Endothelial cell of umbilical vein (primary cell): ENCODE data around the gene ANKRD31. TPM values are rescaled to one million over a fixed set of nuclear protein-coding genes. Genes with fewer than 3 reads are reported as not detected.

Experiments
- BruUV-seq: library from RNA; stranded (reverse); fragments of 400-500 nt; replicated peaks from 2 replicates; lab custom pipeline; 2021; lab: Mats Ljungman, UMichigan
- CTCF ChIA-PET: fragments of 300-600, 350-600 bp; sonication (Branson Sonifier 250); formaldehyde crosslinking; loops from one replicate; lab custom pipeline; 2021; ENCODE audit warnings: antibody characterized with exemption, inconsistent platforms; lab: Charles Lee
- POLR2A ChIA-PET: fragments of 300-600, 350-600 bp; sonication (Branson Sonifier 250); formaldehyde crosslinking; loops from one replicate; lab custom pipeline; 2021; ENCODE audit warnings: antibody characterized with exemption, inconsistent platforms; lab: Charles Lee
- DNase-seq: peaks from one replicate; pipeline ENCODE4 v3.0.0-alpha.2; 2011; ENCODE audit warnings: low read depth, low spot score
- FAIRE-seq: peaks from 2 replicates; lab custom pipeline; 2011; peaks lifted over from hg19 to GRCh38; lab: Jason Lieb, UNC
- H2AFZ ChIP-seq: 2 replicates; pipeline ENCODE4 v1.6.0; 2012; ENCODE audit warnings: low read depth, low read length, control low read depth, inconsistent platforms
- H3K27ac ChIP-seq: 2 replicates; pipeline ENCODE4 v1.5.1; 2011; ENCODE audit warnings: low read depth, mild to moderate bottlenecking, control low read depth, low read length, moderate library complexity; ENCODE audit not compliant: insufficient read depth
- H3K27me3 ChIP-seq, 2 experiments: 2 replicates each; pipeline versions ENCODE4 v1.6.0 to v1.6.1; 2011; ENCODE audit warnings: low read length in 2 of 2, mixed read lengths in 1 of 2; ENCODE audit not compliant: control insufficient read depth in 2 of 2, insufficient read depth in 2 of 2
- H3K36me3 ChIP-seq, 2 experiments: 2 replicates in 1 of 2; 3 replicates in 1 of 2; pipeline ENCODE4 v1.5.1; 2011; ENCODE audit warnings: low read length in 2 of 2, mild to moderate bottlenecking in 1 of 2, moderate library complexity in 1 of 2; ENCODE audit not compliant: control insufficient read depth in 2 of 2, insufficient read depth in 2 of 2; ENCODE audit errors: extremely low read depth in 1 of 2
- H3K4me1 ChIP-seq: 3 replicates; pipeline ENCODE4 v1.5.1; 2011; ENCODE audit warnings: mild to moderate bottlenecking, low read length; ENCODE audit not compliant: control insufficient read depth, insufficient read depth; ENCODE audit errors: extremely low read depth
- H3K4me2 ChIP-seq: 2 replicates; pipeline ENCODE4 v1.6.1; 2011; ENCODE audit warnings: low read length, control low read depth, mixed read lengths; ENCODE audit not compliant: insufficient read depth
- H3K4me3 ChIP-seq, 3 experiments: fragments of 200-600 bp in 1 of 3; sonication (generic), shearing (Covaris generic) in 1 of 3; replicated peaks in 1 of 3; 2 replicates each; pipeline ENCODE4 v1.5.1; 2011 to 2016; ENCODE audit warnings: control low read depth in 3 of 3, low read length in 3 of 3, mild to moderate bottlenecking in 2 of 3, inconsistent platforms in 1 of 3, low read depth in 1 of 3, moderate library complexity in 1 of 3; ENCODE audit not compliant: insufficient read depth in 1 of 3
- H3K79me2 ChIP-seq: 2 replicates; pipeline ENCODE4 v1.6.0; 2012; ENCODE audit warnings: low read length, inconsistent platforms; ENCODE audit not compliant: control insufficient read depth, insufficient read depth
- H3K9ac ChIP-seq: replicated peaks from 2 replicates; pipeline ENCODE3; 2011; ENCODE audit warnings: low read length, control low read depth; ENCODE audit not compliant: insufficient read depth; ENCODE audit errors: extremely low read depth
- H3K9me1 ChIP-seq: replicated peaks from 3 replicates; pipeline ENCODE4 v1.6.0; 2011; ENCODE audit warnings: mild to moderate bottlenecking, low read length; ENCODE audit not compliant: control insufficient read depth, insufficient read depth; ENCODE audit errors: extremely low read depth
- H3K9me3 ChIP-seq: replicated peaks from 2 replicates; pipeline ENCODE4 v1.5.1; 2012; ENCODE audit warnings: low read length, inconsistent platforms; ENCODE audit not compliant: control insufficient read depth, insufficient read depth
- H4K20me1 ChIP-seq: replicated peaks from 2 replicates; pipeline ENCODE3; 2011; ENCODE audit warnings: mild to moderate bottlenecking, low read length; ENCODE audit not compliant: control insufficient read depth, insufficient read depth; ENCODE audit errors: extremely low read depth
- EZH2 ChIP-seq: IDR thresholded peaks from 2 replicates; pipeline ENCODE4 v1.6.1; 2012; ENCODE audit warnings: borderline replicate concordance, low read depth, mild to moderate bottlenecking, moderate library complexity, low read length, inconsistent platforms; ENCODE audit not compliant: severe bottlenecking
- FOS ChIP-seq: IDR thresholded peaks from 2 replicates; pipeline ENCODE4 v1.6.1; 2011; ENCODE audit warnings: mild to moderate bottlenecking, low read length, moderate library complexity, borderline replicate concordance; ENCODE audit not compliant: insufficient read depth
- GATA2 ChIP-seq: IDR thresholded peaks from 2 replicates; pipeline ENCODE4 v1.7.0; 2011; ENCODE audit warnings: low read depth, mild to moderate bottlenecking, moderate library complexity, mixed read lengths, low read length; ENCODE audit not compliant: insufficient read length, insufficient read depth
- JUN ChIP-seq: IDR thresholded peaks from 2 replicates; pipeline ENCODE4 v1.6.1; 2011; ENCODE audit warnings: borderline replicate concordance, low read depth; ENCODE audit not compliant: insufficient read length, insufficient read depth
- MYC ChIP-seq: IDR thresholded peaks from one replicate; pipeline ENCODE4 v1.6.1; 2011; ENCODE audit warnings: mild to moderate bottlenecking, low read depth, low read length
- POLR2A ChIP-seq: IDR thresholded peaks from 2 replicates; pipeline ENCODE4 v1.6.1; 2012; ENCODE audit warnings: low read depth, mild to moderate bottlenecking, control low read depth, low read length
- POLR2AphosphoS5 ChIP-seq: IDR thresholded peaks from 2 replicates; pipeline ENCODE4 v1.6.1; 2012; ENCODE audit warnings: low read depth, mild to moderate bottlenecking, control low read depth, low read length, moderate library complexity; ENCODE audit not compliant: insufficient read depth
- dilution Hi-C: fragments of 300-500 bp; cut with MboI; formaldehyde crosslinking; loops from one replicate; pipeline ENCODE4 v1.15.0; 2019; ENCODE audit warnings: low sequenced_read_pairs; ENCODE audit not compliant: extremely low pct_ligation_motif_present
- intact Hi-C: fragments of 100-400 bp; cut with micrococcal nuclease; formaldehyde crosslinking; loops from one replicate; pipeline ENCODE4 v1.10.0; 2022
- polyA plus RNA-seq, 4 experiments: library from polyadenylated mRNA; depleted of rRNA in 3 of 4; stranded (reverse) in 3 of 4; unstranded in 1 of 4; fragments of >200 nt; gene quantifications; 2 replicates each; pipeline versions ENCODE4 v1.2.1 to v1.2.3, GENCODE V29; 2011 to 2012; ENCODE audit warnings: missing spikeins in 1 of 4
- total RNA-seq: library from RNA; stranded (reverse); gene quantifications from 2 replicates; pipeline ENCODE4 v1.2.3, GENCODE V29; 2021
- TF ChIP-seq, protein P1 (sequence below): IDR thresholded peaks from 2 replicates; pipeline ENCODE4 v1.6.1; 2011; ENCODE audit not compliant: insufficient read depth, insufficient read length
- TF ChIP-seq, protein P2 (sequence below), 2 donors: IDR thresholded peaks; 1 replicate in 1 of 2; 2 replicates in 1 of 2; pipeline ENCODE4 v1.5.1; 2011; ENCODE audit warnings: low read length in 2 of 2, mild to moderate bottlenecking in 2 of 2, moderate library complexity in 2 of 2, control low read depth in 1 of 2, inconsistent platforms in 1 of 2, low read depth in 1 of 2; ENCODE audit not compliant: insufficient read depth in 1 of 2; ENCODE audit errors: extremely low read depth in 1 of 2

Gene ANKRD31
- total and polyA plus RNA-seq, 2 donors (not counting 3 experiments of a cell fraction or from before 2014, with no cell fraction given): not detected

DNA sequence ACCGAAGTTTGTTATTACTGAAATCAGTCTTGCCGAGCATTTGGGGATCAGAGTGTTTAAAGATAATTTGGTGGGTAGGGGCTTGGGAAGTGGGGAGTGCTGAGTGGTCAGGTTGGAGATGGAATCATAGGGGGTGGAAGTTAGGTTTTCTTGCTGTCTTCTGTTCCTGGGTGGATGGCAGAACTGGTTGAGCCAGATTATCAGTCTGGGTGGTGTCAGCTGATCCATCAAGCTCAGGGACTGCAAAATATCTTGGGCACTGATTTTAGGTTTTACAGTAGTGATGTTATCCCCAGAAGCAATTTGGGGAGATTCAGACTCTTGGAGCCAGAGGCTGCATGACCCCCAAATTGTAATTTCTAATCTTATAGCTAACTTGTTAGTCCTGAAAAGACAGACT is 5.4 kb upstream of the ANKRD31 start:
- no peaks in the 10 kb centered on the region for H3K9me3 ChIP-seq
- CTCF ChIA-PET: no interaction called here
- dilution Hi-C loops: no loop called here
- POLR2A ChIA-PET: no interaction called here
- DNase-seq: no peak
- no peak overlapping the region for H3K4me2 ChIP-seq
- no peaks in the 10 kb centered on the region for H3K4me1 ChIP-seq
- no peak overlapping the region for H3K9ac ChIP-seq
- H3K27me3 ChIP-seq: no peaks in the 10 kb centered on the region
- no peak overlapping the region for H3K27ac ChIP-seq
- no peaks in the 10 kb centered on the region for H3K36me3 ChIP-seq
- no peak overlapping the region for H3K4me3 ChIP-seq
- no peaks in the 10 kb centered on the region for H4K20me1 ChIP-seq
- no peak overlapping the region for H2AFZ ChIP-seq
- FAIRE-seq: no peak
- TF ChIP-seq, protein P1, sequence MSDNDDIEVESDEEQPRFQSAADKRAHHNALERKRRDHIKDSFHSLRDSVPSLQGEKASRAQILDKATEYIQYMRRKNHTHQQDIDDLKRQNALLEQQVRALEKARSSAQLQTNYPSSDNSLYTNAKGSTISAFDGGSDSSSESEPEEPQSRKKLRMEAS: no peak
- TF ChIP-seq FOS (no peak), POLR2AphosphoS5 (no peak), POLR2A (no peak), GATA2 (no peak), MYC (no peak), EZH2 (no peak), JUN (no peak)
- TF ChIP-seq, protein P2, sequence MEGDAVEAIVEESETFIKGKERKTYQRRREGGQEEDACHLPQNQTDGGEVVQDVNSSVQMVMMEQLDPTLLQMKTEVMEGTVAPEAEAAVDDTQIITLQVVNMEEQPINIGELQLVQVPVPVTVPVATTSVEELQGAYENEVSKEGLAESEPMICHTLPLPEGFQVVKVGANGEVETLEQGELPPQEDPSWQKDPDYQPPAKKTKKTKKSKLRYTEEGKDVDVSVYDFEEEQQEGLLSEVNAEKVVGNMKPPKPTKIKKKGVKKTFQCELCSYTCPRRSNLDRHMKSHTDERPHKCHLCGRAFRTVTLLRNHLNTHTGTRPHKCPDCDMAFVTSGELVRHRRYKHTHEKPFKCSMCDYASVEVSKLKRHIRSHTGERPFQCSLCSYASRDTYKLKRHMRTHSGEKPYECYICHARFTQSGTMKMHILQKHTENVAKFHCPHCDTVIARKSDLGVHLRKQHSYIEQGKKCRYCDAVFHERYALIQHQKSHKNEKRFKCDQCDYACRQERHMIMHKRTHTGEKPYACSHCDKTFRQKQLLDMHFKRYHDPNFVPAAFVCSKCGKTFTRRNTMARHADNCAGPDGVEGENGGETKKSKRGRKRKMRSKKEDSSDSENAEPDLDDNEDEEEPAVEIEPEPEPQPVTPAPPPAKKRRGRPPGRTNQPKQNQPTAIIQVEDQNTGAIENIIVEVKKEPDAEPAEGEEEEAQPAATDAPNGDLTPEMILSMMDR (IDR thresholded peaks at IDR 0.05; ENCODE audit: extremely low read depth in 1 of 2, insufficient read depth in 1 of 2, low read depth in 1 of 2, low read length in 2 of 2): no peak
- H3K79me2 ChIP-seq: no peaks in the 10 kb centered on the region
- no TSS peak for BruUV-seq
- intact Hi-C loops: no loop called here
- H3K9me1 ChIP-seq: no peaks in the 10 kb centered on the region
